Muscle layer of duodenum (tissue), 2 donors: ENCODE measurements around the gene GGA1.
A peak's percentile ranks its signal among the peaks of the same experiment; 100 is the strongest.

ENCODE experiments used
- H3K27ac ChIP-seq: one replicate; pipeline ENCODE4 v1.7.0; 2013; ENCODE audit warnings: mild to moderate bottlenecking, low read length
- H3K27me3 ChIP-seq: one replicate; pipeline ENCODE4 v1.7.0; 2013; ENCODE audit warnings: low read depth, mild to moderate bottlenecking, control low read depth, low read length
- H3K36me3 ChIP-seq, 2 donors: one replicate each; pipeline ENCODE4 v1.7.0; 2013; ENCODE audit warnings: low read length in 2 of 2, control low read depth in 1 of 2, mild to moderate bottlenecking in 1 of 2; ENCODE audit not compliant: insufficient read depth in 2 of 2, control insufficient read depth in 1 of 2
- H3K4me1 ChIP-seq, 2 donors: one replicate each; pipeline ENCODE4 v1.7.0; 2013; ENCODE audit warnings: low read length in 2 of 2, mild to moderate bottlenecking in 2 of 2, control low read depth in 1 of 2, moderate library complexity in 1 of 2; ENCODE audit not compliant: insufficient read depth in 2 of 2, control insufficient read depth in 1 of 2
- H3K4me3 ChIP-seq, 2 donors: one replicate each; pipeline ENCODE4 v1.7.0; 2013; ENCODE audit warnings: low read length in 2 of 2, low read depth in 1 of 2, mild to moderate bottlenecking in 1 of 2
- H3K9me3 ChIP-seq, 2 donors: one replicate each; pipeline ENCODE4 v1.7.0; 2013; ENCODE audit warnings: low read length in 2 of 2, control low read depth in 1 of 2, mild to moderate bottlenecking in 1 of 2; ENCODE audit not compliant: control insufficient read depth in 1 of 2
- donor health status: healthy.

The GGA1 gene

DNA sequence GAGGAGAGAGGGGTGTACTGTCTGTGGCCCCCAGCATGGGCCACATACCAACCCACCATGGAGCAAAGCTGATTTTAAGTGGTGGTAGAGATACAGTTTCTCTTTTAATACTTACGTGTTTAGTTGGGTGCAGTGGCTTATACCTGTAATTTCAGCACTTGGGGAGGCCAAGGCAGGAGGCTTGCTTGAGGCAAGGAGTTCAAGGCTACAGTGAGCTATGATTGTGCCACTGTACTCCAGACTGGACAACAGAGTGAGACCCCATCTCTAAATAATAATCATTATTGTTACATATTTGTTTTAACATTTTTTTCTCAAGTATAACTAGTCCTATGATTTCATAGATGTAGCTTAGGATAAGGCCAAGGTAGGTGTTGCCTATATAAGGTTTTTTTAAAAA, 8.8 kb downstream of the GGA1 start:
- H3K4me3 ChIP-seq = no peak overlapping the region
- no peaks in the 10 kb centered on the region for H3K27me3 ChIP-seq
- H3K4me1 ChIP-seq = peaks cover 0 to 9% of the 10 kb centered on the region in 2 donors
- no peaks in the 10 kb centered on the region for H3K9me3 ChIP-seq
- no peak overlapping the region for H3K27ac ChIP-seq
- peaks cover 24 to 62% of the 10 kb centered on the region in 2 donors for H3K36me3 ChIP-seq

GRCh38 chr22:37618072-37618656, 9.5 kb downstream of the GGA1 start:
- Histone ChIP-seq H3K4me1 (peaks cover 0 to 10% of the 10 kb centered on the region in 2 donors), H3K4me3 (no peak overlapping the region), H3K27me3 (no peaks in the 10 kb centered on the region), H3K27ac (no peak overlapping the region), H3K9me3 (no peaks in the 10 kb centered on the region), H3K36me3 (peaks cover 24 to 69% of the 10 kb centered on the region in 2 donors)

- H3K4me3 ChIP-seq = no peak overlapping the region
- H3K27ac ChIP-seq = no peak overlapping the region
- H3K36me3 ChIP-seq = peaks cover 24 to 72% of the 10 kb centered on the region in 2 donors
- H3K4me1 ChIP-seq = peaks cover under 1 to 13% of the 10 kb centered on the region in 2 donors
- H3K27me3 ChIP-seq = no peaks in the 10 kb centered on the region
- no peaks in the 10 kb centered on the region for H3K9me3 ChIP-seq
Observed at GRCh38 chr22:37618674-37619073, 10.0 kb downstream of the GGA1 start.

GRCh38 chr22:37619991-37620390, 11.4 kb downstream of the GGA1 start:
- Histone ChIP-seq H3K4me1 (peaks cover 3 to 10% of the 10 kb centered on the region in 2 donors), H3K9me3 (no peaks in the 10 kb centered on the region), H3K36me3 (peaks cover 24 to 62% of the 10 kb centered on the region in 2 donors), H3K4me3 (no peak overlapping the region), H3K27me3 (no peaks in the 10 kb centered on the region), H3K27ac (no peak overlapping the region)

DNA sequence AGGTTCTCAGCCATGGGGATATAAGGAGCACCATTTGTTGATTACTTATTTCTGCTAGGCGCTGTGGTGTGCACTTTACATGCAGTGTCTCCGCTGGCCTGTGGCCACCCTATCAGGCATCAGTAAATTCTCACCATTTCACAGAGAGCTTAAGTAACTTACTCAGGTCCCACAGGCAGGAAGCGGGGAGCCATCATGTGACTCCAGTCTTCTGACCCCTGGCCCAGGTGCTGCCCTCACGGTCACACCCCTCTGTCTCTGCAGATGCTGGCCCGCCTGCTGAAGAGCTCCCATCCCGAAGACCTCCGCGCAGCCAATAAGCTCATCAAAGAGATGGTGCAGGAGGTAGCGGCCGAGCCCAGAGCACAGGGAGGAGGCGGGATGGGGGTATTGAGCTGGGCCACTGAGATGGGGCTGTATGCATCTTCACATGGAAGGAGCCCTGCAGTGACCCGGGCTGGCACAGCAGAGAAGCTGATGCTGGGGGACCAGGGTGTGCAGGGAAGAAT, 12.8 kb downstream of the GGA1 start:
- Histone ChIP-seq H3K36me3 (peaks cover 19 to 57% of the 10 kb centered on the region in 2 donors), H3K27me3 (no peaks in the 10 kb centered on the region), H3K9me3 (no peaks in the 10 kb centered on the region), H3K4me3 (no peak overlapping the region), H3K27ac (no peak overlapping the region), H3K4me1 (peaks cover 7 to 18% of the 10 kb centered on the region in 2 donors)

DNA sequence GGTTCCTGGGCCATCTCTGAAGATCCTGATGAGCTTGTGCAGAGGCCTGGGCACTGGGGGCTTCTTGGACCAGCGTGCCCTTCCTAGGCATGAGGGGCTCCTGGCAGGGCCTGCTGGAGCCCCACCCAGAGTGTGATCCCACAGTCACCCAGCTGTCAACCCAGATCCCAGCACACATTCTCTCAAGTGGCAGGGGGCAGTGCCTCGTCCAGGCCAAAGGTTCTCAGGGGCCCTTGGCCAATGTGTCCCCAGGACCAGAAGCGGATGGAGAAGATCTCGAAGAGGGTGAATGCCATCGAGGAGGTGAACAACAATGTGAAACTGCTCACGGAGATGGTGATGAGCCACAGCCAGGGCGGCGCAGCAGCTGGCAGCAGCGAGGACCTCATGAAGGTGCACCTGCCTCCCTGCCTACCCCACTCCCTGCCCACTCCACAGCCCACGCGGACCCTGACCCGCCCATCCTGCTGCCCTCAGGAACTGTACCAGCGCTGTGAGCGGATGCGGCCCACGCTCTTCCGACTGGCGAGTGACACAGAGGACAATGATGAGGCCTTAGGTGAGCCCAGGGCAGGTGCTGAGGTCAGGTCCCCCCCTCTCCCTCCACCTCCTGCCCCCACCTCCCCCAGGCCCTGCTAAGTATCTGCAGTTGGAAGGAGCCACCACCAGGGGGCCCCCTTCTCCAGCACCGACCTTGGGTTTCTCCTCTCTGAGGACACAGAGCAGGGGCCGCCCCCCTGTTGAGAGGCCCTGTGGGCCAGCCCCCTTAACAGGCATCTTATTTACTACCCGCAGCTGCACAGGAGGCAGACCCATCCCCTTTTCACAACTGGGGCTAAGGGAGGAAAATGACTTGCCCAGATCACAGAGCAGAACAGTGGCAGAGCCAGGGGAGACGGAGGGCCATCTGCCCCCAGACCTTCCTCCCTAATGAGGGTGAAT, 14.7 kb downstream of the GGA1 start:
- no peaks in the 10 kb centered on the region for H3K27me3 ChIP-seq
- H3K4me3 ChIP-seq = no peak overlapping the region
- peaks cover 7 to 39% of the 10 kb centered on the region in 2 donors for H3K36me3 ChIP-seq
- no peaks in the 10 kb centered on the region for H3K9me3 ChIP-seq
- no peak overlapping the region for H3K27ac ChIP-seq
- H3K4me1 ChIP-seq = peaks cover 10 to 35% of the 10 kb centered on the region in 2 donors

- Histone ChIP-seq H3K9me3 (no peaks in the 10 kb centered on the region), H3K27ac (no peak overlapping the region), H3K4me3 (no peak overlapping the region), H3K4me1 (peaks cover 10 to 35% of the 10 kb centered on the region in 2 donors), H3K27me3 (no peaks in the 10 kb centered on the region), H3K36me3 (peaks cover 5 to 33% of the 10 kb centered on the region in 2 donors)
Observed at GRCh38 chr22:37624017-37624365, 15.4 kb downstream of the GGA1 start.

DNA sequence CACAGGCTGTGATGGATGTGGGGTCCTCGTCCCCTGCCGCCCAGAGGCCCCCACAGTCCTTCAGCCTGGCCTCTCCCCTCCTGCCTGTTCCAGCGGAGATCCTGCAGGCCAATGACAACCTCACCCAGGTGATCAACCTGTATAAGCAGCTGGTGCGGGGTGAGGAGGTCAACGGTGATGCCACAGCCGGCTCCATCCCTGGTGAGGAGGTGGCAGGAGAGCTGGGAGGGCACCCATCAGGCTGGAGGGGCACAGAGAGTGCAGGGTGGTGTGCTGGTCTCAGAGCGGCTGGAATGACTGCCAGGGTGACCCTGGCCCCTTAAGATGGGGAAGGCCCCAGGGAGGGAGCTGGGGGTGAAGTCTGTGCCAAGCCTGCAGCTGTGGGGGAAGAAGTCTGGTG, 16.2 kb downstream of the GGA1 start:
- Histone ChIP-seq H3K36me3 (peaks cover 5 to 36% of the 10 kb centered on the region in 2 donors), H3K4me1 (peaks cover 10 to 35% of the 10 kb centered on the region in 2 donors), H3K9me3 (no peaks in the 10 kb centered on the region), H3K4me3 (no peak overlapping the region), H3K27me3 (no peaks in the 10 kb centered on the region), H3K27ac (no peak overlapping the region)

DNA sequence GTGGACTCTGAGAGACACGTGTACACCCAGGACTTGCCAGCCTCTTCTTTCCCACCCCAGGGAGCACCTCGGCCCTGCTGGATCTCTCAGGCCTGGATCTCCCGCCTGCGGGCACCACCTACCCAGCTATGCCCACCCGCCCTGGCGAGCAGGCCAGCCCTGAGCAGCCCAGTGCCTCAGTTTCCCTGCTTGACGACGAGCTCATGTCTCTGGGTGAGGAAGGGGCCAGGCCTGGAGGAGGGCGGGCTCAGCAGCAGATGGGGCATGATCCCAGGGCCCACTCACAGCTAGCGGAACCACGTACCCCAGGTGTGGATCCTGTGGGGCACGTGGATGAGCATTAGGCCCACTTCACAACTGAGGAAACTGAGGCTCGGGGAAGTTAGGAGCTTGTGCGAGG, 17.1 kb downstream of the GGA1 start:
- Histone ChIP-seq H3K9me3 (no peaks in the 10 kb centered on the region), H3K36me3 (peaks cover 5 to 36% of the 10 kb centered on the region in 2 donors), H3K4me3 (no peak overlapping the region), H3K4me1 (peaks cover 10 to 35% of the 10 kb centered on the region in 2 donors), H3K27me3 (no peaks in the 10 kb centered on the region), H3K27ac (no peak overlapping the region)

- Histone ChIP-seq H3K36me3 (peaks cover 5 to 37% of the 10 kb centered on the region in 2 donors), H3K9me3 (no peaks in the 10 kb centered on the region), H3K27me3 (no peaks in the 10 kb centered on the region), H3K4me3 (peak overlapping the region in 1 of 2 donors; percentile 1), H3K4me1 (peaks cover 10 to 35% of the 10 kb centered on the region in 2 donors), H3K27ac (peak overlapping the region; percentile 23)
Observed at GRCh38 chr22:37626144-37626543, 17.5 kb downstream of the GGA1 start.

DNA sequence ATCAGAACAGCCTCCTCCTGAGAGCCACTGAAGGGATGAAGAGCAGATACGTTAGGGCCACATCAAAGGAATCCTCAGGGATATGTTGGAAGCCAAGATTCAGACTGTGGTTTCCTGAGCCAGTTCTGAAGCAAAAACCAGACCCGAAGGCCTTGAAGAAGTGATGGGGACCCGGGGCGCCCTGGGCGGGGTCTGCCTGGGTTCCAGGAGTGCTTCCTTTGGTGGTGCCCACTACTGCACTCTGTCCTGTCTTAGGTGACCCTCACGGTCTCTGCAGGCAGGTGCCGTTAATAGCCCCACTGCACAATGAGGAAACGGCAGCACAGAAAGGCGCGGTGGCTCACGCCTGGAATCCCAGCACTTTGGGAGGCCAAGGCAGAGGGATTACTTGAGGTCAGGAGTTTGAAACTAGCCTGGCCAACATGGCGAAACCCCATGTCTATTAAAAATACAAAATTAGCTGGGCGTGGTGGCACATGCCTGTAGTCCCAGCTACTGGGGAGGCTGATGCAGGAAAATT, 18.0 kb downstream of the GGA1 start:
- H3K27me3 ChIP-seq = no peaks in the 10 kb centered on the region
- H3K4me3 ChIP-seq = peak overlapping the region in 1 of 2 donors; percentile 1
- H3K36me3 ChIP-seq = peaks cover 5 to 37% of the 10 kb centered on the region in 2 donors
- peaks cover 10 to 35% of the 10 kb centered on the region in 2 donors for H3K4me1 ChIP-seq
- H3K9me3 ChIP-seq = no peaks in the 10 kb centered on the region
- H3K27ac ChIP-seq = peak overlapping the region; percentile 23
